Nucleus accumbens (tissue), 56 donors: ENCODE results near the gene VPS13D.
A peak's percentile ranks its signal among the peaks of the same experiment; 100 is the strongest.

Source experiments
- DNase-seq, 56 donors: peaks; one replicate each; lab custom pipeline; 2025; lab: John Stamatoyannopoulos, UW

The VPS13D gene

DNA sequence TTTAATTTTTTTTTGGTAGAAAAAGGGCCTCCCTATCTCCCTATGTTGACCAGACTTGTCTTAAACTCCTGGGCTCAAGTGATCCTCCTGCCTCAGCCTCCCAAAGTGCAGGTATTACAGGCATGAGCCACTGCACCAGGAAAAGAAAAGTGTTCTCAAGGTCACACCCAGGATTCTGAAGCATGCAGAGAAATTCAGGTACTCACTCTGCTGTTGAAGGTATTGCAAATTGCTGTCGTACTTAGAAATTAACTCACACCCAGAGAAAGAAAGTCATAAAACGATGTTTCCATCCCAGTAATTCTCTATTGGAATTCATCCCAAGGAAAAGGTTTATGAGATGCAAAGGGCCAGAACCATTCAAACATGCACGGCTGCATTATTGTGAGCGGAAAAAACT lies 314.5 kb downstream of the VPS13D start:
- DNase-seq, result no peak

DNA sequence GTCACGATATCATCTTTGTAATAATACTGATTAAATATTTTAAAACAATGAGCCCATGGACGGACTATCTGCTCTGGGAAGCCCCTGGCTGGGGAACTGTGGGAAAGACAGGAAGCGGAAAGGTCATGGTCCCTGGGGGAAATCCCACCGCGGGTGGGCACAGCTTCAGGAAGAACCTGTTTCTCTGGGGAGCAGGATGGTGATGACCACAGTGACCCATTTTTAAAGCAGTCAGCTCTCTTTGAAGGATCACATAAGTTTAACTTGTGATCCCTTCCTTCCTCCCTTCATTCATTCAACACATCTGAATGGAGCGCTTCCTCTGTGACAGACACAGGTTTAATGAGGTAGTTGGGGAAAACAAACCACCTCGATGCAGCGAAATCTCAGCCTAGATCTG lies 315.2 kb downstream of the VPS13D start:
- no peak for DNase-seq

DNA sequence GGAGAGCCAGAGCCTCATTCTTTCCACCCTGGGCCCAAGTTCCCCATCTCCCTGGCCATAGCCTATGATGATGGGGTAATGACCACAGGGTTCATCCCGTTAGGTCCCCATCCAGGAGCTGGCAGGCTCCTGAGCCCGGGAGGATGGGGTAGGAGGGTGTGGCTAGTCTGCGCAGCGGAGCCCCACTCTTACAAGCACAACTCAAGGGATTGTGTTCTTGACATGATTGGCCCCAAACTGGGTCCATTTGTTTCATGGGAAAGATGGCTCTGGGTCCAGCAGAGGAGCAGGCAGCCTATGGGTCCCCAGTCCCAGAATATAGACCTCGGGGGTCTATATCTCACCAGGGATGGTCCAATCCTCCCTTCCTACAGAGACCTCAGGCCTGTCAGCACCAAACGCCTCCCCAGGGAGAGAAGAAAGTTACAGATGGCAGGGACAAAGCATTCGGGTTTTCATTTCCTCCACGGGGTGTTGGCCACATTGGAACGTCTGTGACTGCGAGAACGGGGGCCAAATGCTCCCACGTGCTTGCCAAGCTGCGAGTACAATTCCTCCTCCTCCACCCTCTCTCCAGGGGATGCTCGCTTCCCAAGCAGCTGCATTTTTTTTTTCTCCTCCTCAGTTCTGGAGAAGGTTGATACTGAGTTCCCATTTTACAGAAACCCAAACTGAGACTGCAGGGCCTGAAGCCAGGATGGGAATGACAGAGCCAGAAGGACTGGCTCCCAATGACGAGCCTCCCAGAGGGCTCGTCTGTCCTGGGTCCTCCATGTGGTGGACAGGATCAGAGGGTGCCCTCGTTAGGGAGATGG lies 317.1 kb downstream of the VPS13D start:
- DNase-seq, result no peak

DNA sequence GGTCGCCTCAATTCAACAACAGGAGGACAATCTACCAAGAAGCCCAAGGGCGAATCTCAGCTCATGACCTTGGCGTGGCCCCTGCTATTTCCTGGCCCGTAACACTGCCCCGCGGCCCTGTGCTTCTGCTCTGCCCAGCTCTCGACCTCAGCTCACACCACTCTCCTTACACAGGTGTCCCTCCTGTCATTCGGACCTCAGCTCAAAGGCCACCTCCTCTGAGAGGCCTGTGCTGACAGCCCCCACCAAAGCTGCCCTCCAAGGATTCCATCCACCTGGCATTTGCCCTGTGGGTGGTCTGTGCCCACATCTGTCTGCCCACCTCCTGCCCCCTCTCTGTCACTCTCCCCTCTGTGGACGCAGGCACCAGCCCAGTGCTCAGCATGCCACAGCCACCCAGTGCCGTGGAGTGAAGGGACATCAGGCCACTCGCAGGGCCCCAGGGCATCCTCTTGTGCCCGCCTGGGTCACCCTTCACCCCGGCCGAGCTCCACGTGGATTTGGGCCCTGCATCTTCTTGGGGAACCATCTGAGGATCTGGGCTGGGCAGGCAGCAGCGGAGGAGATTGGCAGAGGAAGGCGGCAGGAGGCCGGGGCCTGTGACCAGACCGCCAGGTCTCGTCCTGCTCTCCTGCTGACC lies 317.9 kb downstream of the VPS13D start:
- DNase-seq, result no peak

DNA sequence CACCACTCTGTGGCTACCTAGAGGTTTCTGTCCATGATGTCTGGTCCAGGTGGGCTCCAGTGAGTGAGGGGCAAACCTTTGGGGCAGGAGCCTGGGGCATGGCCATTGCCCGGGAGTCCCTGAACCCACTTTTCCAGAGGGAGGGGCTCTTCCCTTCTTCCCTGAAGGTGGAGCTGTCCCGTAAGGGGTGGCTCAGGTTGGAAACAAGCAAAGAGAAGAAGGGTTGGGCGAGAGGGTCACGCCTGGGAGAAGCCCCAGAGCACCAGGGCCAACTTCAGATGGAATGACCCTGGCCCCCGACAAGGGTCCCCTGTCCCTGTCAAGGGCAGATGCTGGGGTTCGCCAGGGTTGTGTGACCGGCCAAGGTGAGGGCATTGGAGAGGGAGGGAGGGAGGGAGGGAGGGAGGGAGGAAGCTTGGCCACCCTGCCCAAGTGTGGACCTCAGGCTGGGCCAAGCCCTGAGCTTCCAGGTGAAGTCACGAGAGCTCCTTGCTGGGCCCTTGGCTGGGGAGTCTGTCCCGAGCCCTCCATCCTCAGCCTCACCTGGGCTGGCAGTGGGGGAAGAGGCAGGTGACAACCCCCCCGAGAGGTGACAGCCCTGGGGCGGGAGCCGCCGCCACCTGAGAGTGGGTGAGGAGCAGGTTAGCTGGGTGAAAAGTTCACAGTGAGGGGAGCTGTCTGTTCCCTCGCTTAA lies 318.6 kb downstream of the VPS13D start:
- DNase-seq, result no peak

DNA sequence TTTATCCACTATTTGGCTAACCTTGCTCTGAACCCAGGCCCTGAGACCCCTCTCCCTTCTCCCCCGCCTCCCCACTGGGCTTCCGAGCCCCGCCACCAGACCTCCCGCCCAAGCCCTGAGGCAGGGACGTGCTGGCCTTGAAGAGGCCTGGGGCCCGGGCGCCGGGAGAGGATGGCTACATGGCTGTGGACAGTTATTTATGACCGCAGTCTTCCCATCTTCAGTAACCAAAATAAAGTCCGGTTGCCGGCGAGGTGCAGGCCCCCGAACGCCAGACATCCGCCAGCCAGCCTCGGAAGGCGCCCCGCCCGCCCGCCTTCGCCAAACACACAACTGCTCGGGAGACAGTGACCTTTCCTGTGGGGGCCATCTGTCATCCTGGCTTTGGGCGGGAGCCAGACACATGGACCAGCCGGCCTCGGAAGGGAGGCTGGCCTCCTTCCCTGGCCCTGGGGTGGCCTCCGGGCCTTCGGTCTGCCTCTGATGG lies 319.2 kb downstream of the VPS13D start:
- DNase-seq, result no peak

DNA sequence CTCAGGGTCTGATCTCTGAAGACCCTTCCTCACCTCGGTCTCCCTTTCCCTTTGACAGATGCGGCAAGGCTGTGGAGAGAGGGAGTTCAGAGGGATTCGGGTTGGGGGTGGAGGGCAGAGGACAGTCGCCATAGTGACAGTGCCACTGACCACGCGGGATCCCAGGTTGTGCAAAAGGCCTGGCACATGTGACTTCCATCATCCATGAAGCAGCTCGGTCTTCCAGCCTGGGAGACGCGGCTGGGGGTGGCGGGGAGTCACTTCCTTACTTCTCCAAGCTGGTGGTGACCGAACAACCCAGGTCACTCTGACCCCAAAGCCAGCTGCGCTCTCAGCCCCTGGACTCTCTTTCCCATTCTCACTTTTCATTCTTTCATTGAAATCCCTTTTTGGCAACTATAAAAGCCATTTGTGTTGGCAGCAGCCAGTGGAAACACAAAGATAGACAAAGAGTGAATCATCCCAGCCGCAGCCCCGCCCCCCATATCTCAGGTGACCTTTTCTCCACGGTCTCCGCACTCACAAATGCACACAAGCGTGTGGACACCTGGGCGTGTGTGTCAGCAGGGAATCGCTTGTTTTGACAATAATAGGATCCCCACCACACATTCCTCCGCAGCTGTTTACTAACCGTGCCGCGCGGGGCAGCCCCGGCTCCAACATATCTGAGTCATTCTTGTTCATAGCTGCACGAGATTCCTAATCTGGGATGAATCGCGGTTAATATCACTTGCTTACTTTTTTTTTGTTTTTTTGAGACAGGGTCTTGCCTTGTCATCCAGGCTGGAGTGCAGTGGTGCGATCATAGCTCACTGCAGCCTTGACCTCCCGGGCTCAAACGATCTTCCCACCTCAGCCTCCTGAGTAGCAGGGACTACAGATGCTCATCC lies 319.9 kb downstream of the VPS13D start:
- DNase-seq, result peak in 1 of 56 donors; percentile 49

DNA sequence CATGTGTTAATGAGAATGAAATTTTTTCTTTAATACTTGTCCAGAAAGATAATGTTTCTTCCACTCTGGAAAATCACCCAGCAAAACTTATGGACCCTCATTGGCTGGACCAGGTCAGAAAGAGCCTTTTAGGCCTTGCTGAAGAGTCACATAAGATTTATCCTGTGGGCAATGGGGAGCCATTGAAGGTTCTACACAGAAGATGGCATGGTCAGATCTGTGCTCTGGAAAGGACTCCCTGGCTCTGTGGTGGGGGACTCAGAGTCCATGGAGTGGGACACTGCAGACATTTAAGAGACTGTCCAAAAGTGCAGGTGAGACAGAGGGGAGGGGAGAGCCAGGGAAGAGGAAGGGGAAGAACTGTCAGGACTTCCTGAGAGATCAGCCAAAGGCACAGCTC lies 321.8 kb downstream of the VPS13D start:
- DNase-seq, result no peak

DNA sequence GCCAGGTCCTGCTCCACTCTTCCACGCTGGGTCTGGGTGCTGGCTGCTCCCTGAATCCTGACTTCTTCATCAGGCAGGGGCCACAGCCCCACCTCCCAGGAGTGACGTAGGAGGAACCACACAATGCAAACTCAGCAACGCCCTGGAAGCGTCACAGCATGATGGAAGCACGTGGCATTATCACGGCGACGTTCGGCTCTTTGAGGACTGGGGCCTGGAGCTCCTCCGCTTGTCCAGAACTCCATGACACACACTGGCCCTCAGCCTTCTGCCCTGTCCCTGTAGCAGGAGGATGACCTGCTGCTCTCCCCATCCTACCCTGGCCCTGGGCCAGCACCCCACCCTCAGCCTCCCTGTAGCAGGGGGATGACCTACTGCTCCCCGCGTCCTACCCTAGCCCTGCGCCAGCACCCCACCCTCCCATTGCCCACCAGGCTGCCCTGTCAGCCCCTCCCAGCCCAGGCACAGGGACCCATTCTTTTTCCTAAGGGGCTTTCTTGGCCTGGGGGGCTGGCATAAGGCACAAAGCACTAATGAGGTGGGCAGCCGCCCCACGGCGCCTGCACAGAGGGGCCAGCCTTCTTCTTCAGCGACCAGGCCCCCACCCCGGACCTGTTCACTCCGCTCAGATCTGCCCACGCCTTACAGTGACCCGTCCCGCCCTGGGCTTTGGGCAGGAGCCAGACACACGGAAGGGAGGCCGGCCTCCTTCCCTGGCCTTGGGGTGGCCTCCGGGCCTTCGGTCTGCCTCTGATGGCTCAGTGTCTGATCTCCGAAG lies 322.5 kb downstream of the VPS13D start:
- no peak for DNase-seq

DNA sequence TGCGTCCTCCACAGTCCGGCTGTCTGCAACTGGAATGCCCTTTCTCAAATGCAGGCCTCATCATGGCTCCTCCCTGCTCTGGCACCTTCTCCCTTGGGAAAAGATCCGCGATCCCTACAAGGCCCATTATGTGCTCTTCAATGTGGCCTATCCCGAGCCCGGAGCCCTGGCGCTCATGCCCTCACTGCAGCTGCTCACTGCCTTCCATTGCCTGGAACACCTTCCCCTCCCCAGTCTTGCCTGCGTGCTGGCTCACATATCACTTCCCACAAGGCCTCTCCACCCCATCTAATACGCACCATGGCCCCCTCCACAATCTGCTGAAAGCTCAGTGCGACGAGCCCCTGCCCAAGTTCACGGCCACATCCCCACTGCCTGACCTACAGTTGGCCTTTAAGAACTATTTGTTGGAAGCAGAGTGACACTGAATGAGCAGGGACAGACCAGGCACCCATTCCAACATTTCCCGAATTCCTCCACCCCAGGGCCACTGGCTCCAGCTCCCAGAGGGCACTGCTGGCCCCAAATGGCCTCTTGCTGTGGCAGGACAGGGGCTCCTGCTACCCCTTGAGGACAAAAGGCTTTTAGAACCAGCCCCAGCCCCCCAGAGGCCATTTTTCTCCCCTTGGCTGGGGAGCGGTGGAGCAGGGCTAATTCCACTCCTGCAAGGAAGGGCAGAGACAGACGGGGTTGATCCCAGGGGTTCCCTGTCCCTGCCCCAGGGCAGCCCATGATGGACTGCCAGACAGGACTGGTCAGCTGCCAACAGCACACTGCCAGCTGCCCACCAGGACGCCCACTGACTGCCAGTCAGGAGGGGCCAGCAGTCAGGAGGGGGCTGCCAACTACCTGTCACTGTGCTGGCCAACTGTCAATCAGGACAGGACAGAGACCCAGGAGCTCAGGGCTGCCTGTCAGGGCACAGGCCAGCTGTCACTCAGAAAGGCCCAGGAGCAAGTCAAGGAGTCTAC lies 323.4 kb downstream of the VPS13D start:
- DNase-seq, result peak in 1 of 56 donors; percentile 60

DNA sequence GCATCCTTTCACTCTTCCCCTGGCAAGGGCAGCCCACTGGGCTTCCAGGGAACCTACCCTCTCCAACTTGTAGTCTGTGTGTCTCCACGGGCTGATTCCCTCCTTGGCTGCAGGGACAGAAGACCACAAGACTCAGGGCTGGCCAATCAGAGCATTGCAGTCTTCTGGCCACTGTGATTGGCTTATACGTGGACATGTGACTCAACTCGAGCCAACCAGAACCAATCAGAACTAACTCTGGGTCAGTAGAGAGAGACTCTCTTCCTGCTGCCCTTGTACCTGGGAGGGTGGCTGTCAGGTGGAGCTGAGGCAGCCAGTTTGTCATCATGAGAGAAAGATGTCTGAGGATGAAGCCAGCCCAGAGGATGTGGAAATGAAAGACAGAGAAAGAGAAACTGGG lies 324.1 kb downstream of the VPS13D start:
- peak in 1 of 56 donors; percentile 60 for DNase-seq

DNA sequence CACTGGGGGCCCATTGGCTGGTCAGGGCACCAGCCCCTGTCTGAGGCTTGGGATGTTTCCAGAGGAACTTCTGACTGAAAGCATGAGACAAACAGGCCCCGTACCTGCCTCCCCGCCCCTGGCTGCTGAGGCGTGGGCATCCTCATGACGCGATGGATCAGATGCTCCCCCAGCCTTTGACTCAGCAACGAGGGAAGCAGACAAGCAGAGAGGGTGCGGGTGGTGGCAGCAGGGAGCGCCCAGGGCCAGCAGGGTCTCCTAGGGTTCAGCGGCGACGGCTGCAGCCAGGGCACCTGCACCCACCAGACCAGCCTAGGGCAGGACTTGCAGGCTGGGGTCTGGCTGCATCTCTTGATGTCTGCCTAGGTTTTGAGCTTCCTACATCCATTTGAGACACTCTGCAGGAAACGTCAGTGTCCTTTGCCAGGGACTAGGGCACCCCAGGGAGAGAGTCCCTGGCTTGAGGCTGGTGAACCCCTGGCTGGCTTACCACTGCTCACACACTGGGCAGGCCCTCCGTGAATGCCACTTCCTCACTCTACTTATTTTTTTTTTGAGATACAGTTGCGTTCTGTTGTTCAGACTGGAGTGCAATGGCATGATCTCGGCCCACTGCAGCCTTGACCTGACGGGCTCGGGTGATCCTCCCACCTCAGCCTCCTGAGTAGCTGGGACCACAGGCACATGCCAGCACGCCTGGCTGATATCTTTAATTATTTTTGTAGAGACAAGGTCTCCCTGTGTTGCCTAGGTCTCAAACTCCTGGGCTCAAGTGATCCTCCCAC lies 324.9 kb downstream of the VPS13D start:
- DNase-seq, result peak in 10 of 56 donors; percentile 6 to 46 (median 26)

DNA sequence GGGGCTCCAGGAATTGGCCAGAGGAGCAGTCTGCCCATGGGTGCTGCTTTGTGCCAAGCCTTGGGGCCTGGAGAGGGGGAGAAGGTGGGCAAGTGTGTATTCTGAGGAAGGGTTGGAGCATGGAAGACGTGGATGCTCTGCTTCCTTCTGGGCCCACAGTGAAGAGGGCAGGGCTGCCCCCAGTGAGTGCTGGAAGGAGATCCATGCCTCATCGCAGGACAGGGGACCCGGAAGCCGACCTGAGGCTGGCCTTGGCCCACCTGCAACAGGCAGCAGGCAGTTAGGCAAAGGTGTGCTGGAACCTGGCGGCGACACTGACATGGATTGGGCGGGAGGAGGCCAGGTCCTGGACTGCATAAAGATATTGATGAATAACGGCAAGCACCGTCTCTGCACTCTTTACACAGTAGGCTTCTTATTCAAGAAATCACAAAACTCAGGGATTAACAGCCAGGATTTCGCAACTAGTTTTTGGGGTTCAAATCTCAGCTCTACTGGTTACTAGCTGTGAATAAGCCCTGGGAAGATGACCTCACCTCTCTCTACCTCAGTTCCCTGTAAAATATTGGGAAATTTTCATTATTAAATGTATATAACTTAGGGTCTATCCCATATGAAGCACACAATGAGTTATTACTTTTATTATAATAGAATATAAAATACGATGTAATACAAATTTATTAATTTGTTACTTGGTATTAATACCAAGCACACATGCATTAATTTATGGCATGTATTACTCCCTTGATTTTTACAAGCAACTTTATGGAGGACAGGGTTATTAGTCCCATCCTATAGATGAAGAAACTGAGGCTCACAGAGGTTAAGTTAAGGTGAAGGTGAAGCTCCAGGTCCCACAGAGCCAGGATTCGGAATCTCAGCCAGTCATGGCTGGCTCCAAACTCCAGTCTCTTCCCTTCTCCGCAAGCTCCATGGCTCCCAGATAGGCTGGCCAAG lies 325.9 kb downstream of the VPS13D start:
- DNase-seq, result no peak

DNA sequence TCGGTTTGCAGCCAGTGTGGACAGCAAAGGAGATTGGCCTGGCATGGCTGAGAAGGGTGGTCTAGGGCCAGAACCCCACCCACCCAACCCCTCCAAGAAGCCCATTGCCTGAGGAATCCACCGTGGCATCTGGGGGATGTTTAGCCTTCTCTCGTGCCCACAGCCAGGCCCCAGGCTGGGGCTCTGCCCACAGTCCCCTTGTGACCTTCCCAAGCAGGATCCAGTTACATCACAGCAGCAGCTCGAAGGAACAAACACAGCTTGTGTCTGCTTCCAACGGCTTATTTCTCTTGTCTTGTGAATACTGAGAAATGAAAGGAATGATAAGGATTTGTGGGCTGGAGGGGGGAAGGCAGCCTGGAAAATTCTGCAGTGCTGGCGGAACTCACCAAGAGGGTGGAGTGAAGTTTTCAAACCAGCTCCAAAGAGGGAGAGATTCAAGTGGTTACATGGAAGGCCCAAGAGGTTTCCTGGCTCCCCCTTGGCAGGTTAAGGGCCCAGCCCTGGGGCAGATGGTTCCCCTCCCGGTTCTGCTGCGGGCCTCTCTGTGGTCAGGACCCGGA lies 326.6 kb downstream of the VPS13D start:
- peak in 13 of 56 donors; percentile 9 to 68 (median 30) for DNase-seq

DNA sequence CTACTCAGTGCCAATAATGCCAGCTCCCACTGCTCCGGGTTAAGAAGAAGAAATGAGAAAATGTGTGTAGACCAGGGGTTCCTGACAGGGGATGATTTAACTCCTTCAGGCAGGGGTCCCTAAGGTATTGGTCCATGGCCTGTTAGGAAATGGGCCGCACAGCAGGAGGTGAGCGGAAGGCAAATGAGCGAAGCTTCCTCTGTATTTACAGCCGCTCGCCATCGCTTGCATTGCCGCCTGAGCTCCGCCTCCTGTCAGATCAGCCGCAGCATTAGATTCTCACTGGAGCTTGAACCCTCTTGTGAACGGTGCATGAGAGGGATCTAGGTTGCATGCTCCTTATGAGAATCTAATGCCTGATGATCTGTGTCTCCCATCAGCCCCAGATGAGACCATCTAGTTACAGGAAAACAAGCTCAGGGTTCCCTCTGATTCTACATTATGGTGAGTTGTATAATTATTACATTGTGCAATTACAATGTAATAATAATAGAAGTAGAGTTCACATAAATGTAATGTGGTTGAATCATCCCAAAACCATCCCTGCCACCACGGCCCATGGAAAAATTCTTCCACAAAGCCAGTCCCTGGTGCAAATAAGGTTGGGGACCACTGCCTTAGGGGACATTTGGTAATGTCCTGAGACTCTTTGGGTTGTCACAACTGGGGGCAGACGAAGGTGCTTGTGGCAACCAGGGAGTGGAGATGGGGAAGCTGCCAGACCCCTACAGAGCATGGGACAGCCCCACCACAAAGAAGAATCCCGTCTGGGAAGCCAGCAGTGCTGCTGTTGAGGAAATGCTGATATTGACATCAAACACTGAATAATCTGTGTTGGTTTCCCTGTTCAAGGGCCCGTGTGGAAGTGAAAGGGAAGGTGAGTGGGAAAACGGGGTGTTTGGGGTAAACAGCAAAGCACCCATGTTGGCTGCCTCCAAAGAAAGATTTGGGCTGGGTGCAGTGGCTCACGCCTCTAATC lies 327.4 kb downstream of the VPS13D start:
- no peak for DNase-seq
